Anterior cingulate cortex (tissue), 58 donors: Measurements from ENCODE around the gene ZNF593OS.
A peak's percentile ranks its signal among the peaks of the same experiment; 100 is the strongest.

ENCODE experiments used
- DNase-seq, 58 donors: peaks; one replicate each; lab custom pipeline; 2025; lab: John Stamatoyannopoulos, UW

ZNF593OS gene

DNA sequence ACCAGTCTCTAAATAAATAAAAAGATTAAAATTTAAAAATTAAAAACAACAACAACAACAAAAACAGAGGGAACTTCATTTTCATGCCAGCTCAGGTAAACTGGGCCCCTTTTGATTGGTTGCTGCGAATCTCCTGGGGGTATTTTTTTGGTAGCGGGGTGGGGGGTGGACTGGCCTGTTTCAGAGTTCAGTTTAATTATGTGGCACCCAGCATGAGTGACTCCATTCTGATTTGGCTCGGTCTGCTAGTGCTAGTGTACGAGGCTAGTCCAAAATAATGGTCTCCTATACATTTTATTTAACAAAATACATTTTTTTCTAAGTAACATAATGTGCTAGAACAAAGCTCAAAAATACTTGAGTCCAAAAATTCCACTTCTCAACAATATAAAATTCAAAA lies 41.9 kb downstream of the ZNF593OS start:
- DNase-seq, result no peak

DNA sequence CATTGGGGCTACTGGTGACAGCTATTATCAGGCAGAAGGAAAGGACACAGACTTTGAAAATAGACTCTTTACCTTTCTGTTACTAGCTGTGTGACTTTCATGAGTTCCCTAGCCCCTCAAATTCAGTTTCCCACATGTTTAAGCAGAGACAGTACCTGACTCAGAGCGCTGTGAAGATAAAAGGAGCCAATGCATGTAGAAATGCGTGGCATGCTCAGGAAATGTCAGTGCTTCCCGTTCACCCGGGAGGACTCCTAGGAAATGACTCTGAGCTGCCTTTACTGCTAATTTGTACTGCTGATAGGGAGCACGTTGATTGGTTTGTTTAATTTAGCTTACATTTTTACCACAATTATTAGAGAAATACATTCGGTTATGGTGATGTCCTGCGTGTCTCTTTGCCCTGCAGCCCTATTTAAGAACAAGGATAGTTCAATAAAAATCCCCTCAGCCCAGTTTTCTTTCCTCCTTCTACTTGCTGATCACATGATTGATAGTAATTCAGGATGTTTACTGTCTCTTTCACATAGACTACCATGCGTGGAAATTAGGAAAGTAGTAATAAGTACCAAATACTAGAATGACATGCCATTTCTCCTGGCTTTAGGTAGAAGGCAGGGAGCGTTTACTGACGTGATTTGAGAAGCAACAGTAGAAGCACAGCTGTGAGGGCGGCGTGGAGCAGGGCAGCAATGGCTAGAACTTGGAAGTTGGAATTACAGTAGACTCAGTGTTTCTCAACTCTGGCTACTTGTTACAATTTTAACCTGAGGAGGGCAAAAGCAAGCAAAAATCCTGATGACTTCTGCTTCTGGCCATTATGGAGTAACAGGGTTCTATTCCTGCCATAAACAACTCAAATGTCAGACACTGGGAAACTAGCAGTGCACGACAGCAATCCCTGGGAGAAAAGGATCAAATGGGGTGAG lies 44.1 kb downstream of the ZNF593OS start:
- peak in 2 of 58 donors; percentile 2 to 5 for DNase-seq

DNA sequence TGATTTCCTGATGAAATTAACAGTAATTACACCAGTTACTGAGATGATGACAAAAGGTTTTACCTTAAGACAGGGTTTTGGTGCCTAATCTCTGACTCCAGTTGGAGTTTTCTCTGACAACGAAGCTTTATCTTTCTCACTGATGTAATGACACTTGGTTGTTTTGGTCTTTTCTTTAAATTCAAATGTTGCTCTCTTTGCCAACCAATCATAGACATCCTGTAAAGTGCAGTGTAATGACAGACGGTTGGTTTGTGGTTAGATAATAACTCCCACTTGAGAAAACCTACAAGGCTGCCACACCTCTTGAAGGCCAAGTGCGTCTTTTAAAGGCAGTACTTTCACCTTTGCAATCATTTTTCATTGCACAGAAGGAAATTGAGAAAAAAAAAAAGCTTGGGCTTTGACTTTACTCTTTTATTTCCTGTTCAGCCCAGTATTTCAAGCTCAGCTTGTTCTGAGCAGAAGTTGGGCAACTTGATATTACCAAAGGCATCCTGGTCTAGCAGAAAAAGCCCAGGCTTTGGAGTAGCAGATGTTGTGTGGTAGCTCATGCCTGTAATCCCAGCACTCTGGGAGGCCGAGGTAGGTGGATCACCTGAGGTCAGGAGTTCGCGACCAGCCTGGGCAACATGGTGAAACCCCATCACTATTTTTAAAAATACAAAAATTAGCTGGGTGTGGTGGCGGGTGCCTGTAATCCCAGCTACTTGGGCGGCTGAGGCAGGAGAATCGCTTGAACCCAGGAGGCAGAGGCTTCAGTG lies 45.1 kb downstream of the ZNF593OS start:
- DNase-seq, result no peak

DNA sequence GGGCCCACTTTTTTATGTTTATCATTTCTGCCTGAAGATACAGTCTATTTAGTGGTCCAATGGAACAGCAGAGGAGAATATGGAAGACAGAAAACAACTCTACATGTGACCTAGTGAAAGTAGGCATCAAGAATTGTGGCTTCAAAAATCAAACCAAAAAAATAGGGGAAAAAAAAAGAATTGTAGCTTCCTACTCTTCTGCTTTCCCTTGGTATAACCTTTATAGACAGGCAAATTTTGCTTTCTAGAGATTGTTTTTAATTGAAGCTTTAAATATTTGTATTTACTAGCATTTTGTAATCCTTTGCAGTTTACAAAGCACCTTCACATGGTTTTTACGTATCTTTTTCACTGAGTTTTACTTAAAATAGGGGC lies 45.7 kb downstream of the ZNF593OS start:
- no peak for DNase-seq

DNA sequence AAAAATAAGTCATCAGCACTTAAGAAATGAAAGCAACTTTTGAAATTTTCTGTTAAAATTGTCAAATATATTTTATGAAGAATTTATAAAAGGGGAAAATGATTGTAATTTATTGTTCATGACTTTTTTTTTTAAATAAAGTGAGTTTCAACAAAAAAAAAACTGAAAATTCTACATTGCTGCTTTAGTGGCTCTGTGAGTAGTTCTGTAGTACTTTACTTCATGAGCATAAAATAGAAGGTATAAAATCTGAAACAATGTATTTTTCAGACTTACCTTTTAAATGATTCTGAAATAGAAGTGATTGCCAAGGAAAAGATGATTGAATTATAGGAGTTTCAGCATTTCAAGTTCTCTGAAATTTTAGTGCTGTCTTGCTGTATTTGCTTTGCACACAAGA lies 46.2 kb downstream of the ZNF593OS start:
- no peak for DNase-seq

DNA sequence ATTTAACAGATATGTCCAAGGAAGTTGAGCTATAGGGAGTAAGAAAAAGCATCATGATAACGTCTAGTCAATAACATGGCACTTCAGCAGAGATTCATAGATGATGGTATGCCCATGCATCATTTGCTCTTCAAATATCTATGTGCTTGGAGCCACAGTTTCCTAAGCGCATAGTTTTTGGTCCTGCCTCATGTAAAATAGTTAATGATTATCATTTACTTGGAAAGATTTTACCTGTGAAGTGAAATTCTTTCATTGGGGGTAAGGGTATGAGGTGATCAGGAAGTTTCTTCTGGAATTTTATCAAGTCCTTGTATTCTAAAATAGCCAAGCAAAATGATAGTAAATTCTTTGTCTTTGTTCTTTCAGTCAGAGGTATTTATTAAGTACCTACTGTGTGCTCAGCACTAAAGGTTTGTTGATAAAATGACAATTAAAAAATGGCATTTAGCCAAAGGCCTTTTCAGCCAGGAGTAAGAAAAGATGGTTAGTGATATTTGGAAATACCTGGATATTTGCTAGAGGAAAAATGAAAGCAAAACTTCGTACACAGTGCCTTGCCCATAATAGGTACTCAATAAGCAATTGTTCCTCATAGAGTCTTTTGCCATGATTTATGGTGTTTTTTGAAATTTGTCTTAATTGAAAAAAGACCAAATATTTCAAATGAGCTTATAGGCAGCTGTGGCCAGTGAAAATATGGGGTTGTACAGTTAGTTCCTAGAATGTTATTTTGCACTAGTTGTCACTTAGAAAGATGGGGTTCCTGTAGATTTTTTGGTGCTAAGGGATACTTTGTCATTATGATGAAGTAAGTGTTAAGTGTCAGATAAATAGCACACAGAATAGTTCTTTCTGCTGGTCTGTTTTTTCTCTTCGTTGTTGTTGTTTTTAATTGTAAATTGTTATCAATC lies 47.0 kb downstream of the ZNF593OS start:
- no peak for DNase-seq

DNA sequence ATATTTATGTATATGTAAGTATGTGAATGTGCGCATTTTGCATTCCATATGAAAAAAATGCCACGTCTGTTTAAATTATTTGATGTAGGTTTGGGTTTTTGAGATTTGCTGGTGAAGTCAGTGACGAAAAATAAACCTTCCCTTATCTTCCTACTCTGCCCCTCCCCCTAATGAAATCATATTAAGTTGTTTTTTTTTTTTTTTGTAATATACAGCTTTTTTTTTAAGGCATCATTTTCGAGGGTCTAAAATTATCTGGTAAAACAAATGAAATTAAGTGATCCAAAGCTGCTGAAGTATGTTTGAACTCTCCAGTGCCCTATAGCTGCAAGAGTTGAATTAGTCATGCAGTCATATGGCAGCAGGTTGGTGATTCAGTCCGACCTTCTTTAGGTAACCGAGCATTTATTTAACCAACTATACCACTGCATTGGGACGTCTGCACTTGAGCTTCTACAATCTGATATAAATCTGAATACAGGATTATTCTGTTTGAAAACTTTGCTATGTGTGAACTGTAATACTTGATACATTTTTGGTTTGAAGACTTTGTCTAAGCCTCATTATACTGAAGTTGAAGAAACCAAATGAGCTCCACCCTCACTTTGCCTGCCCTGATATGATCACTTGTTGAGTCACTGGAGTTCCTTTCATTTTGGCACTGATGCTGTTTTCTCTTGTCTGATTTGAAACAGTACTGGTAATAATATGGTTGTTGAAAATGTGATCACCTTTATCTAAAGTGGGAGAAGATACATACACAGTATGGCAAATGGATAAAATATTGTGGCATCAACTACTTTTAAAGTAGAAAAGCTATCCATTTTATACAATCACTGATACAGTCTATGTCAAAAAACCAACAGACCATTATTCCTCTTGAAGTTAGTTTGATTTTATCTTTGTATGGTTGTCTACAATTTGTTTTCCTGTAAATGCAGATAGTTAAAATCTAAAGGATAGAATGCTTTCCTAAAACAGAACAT lies 48.4 kb downstream of the ZNF593OS start:
- no peak for DNase-seq

DNA sequence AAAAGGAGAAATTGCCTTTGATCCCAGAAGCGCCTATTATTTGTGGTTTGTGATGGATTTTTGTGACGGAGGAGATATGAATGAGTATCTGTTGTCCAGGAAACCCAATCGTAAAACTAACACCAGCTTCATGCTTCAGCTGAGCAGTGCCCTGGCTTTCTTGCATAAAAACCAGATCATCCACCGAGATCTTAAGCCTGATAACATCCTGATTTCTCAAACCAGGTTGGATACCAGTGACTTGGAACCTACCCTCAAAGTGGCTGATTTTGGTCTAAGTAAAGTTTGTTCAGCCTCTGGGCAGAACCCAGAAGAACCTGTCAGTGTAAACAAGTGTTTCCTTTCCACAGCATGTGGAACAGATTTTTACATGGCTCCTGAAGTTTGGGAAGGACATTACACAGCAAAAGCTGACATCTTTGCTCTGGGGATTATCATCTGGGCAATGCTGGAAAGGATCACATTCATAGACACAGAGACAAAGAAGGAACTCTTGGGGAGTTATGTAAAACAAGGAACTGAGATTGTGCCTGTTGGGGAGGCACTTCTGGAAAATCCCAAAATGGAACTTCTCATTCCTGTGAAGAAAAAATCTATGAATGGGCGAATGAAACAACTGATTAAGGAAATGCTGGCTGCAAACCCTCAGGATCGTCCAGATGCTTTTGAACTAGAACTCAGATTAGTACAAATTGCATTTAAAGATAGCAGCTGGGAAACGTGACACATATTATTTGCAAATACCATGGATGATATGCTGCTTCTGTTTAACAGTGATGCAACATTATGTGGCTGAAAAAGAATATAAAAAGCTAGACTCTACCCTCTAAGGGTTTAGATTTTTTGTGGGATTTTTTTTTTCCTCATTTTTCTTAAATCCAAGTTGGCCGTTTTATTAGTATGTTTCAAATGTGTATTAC lies 49.5 kb downstream of the ZNF593OS start:
- peak in 2 of 58 donors; percentile 3 to 24 for DNase-seq

DNA sequence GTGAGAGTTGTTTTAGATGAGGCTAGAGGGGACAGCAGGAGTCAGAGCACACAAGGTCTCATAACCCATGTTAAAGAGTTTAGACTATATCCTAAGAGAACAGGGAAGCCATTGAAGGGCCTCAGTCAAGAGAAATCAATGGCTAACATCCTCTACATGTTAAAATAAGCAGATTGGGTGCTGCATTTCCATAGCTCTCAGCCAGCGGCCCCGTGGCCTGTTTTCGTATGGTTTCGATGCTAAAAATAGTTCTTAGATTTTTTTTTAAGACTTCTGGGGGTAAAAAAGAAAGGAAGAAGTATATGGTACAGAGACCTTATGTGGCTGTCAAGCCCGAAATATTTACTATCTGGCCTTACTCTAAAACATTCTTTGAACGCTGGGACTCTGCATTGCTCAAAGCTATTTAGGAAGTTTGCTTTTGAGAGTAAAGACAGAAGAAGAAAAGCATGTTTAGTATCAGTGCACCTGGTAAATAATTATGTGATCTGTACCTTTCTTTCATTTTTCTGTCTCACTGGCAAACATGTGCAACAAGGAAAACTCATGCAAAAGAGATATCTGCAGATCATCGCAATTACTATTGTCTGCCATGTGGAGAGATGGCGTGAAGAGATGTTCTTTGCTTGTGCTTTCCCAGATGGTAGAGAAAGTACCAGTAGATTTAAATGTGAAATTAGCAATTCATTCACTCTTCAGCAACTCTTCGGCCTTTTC lies 51.6 kb downstream of the ZNF593OS start:
- DNase-seq, result no peak
